HCT116 (cell line): ENCODE results near the gene ZNF782. TPM values are rescaled to one million over a fixed set of nuclear protein-coding genes. Genes with fewer than 3 reads are reported as not detected.

Experiments
- ATAC-seq: fragments of 200-7000 bp; cut with Tn5 transposase; 2 replicates; pipeline ENCODE4 v1.9.1; 2020; ENCODE audit warnings: mild to moderate bottlenecking, moderate library complexity
- BruUV-seq: library from RNA; stranded (reverse); fragments of 400-500 nt; replicated peaks from 2 replicates; lab custom pipeline; 2021; lab: Mats Ljungman, UMichigan
- CTCF ChIA-PET: fragments of 300-600 bp; sonication (Branson Sonifier 250); formaldehyde crosslinking; loops from one replicate; lab custom pipeline; 2021; ENCODE audit warnings: antibody characterized with exemption; lab: Charles Lee
- POLR2A ChIA-PET: fragments of 300-600, 350-600 bp; sonication (Branson Sonifier 250); formaldehyde crosslinking; loops from one replicate; lab custom pipeline; 2021; ENCODE audit warnings: antibody characterized with exemption; lab: Charles Lee
- RAD21 ChIA-PET, 2 experiments: fragments of 300-600 bp; sonication (Branson Sonifier 250); formaldehyde crosslinking; loops; one replicate each; lab custom pipeline; 2023; ENCODE audit warnings: low total read pairs in 2 of 2; ENCODE audit not compliant: uncharacterized antibody in 2 of 2, unreplicated experiment in 2 of 2, low non-redundant PET in 1 of 2; lab: Charles Lee
- DNase-seq: peaks from one replicate; pipeline ENCODE4 v3.0.0-alpha.2; 2010; ENCODE audit warnings: low read depth, low spot score
- H2AFZ ChIP-seq: fragments of 200-600 bp; shearing (Covaris generic), sonication (generic); 2 replicates; pipeline ENCODE4 v1.6.1; 2017; ENCODE audit warnings: low read depth, mixed run types, mixed read lengths, antibody characterized with exemption, low read length; ENCODE audit not compliant: poor library complexity, severe bottlenecking
- H3K27ac ChIP-seq: 2 replicates; pipeline ENCODE4 v1.5.1; 2012; ENCODE audit warnings: low read depth, low read length
- H3K27me3 ChIP-seq: fragments of 200-600 bp; sonication (generic); 2 replicates; pipeline ENCODE4 v1.6.1; 2016; ENCODE audit warnings: mixed run types, low read length, mixed read lengths; ENCODE audit not compliant: insufficient read depth
- H3K36me3 ChIP-seq, 2 experiments: fragments of 200-500 bp in 1 of 2; fragments of 200-600 bp in 1 of 2; sonication (Bioruptor generic) in 1 of 2; sonication (generic) in 1 of 2; 2 replicates each; pipeline versions ENCODE4 v1.5.1 to v1.6.1; 2014 to 2016; ENCODE audit warnings: low read length in 2 of 2, inconsistent platforms in 1 of 2, mixed read lengths in 1 of 2, mixed run types in 1 of 2; ENCODE audit not compliant: insufficient read depth in 2 of 2, control insufficient read depth in 1 of 2
- H3K4me1 ChIP-seq, 2 experiments: fragments of 200-600 bp in 1 of 2; sonication (generic) in 1 of 2; 2 replicates each; pipeline versions ENCODE4 v1.5.1 to v1.6.1; 2012 to 2017; ENCODE audit warnings: low read length in 2 of 2, inconsistent platforms in 1 of 2, mild to moderate bottlenecking in 1 of 2, mixed read lengths in 1 of 2, mixed run types in 1 of 2, moderate library complexity in 1 of 2; ENCODE audit not compliant: insufficient read depth in 2 of 2, control insufficient read depth in 1 of 2
- H3K4me2 ChIP-seq: fragments of 200-600 bp; sonication (generic); 2 replicates; pipeline ENCODE4 v1.6.1; 2017; ENCODE audit warnings: mixed run types, low read length, mixed read lengths
- H3K4me3 ChIP-seq, 2 experiments: fragments of 200-600 bp in 1 of 2; sonication (generic) in 1 of 2; replicated peaks in 1 of 2; 2 replicates each; pipeline ENCODE4 v1.5.1; 2011 to 2016; ENCODE audit warnings: low read length in 2 of 2, control low read depth in 1 of 2, low read depth in 1 of 2, mild to moderate bottlenecking in 1 of 2, mixed read lengths in 1 of 2, mixed run types in 1 of 2
- H3K79me2 ChIP-seq: fragments of 200-600 bp; sonication (generic); 2 replicates; pipeline ENCODE4 v1.6.1; 2017; ENCODE audit warnings: mild to moderate bottlenecking, mixed run types, low read length, moderate library complexity, mixed read lengths; ENCODE audit not compliant: insufficient read depth
- H3K9ac ChIP-seq: fragments of 200-600 bp; sonication (generic); 2 replicates; pipeline ENCODE4 v1.6.1; 2016; ENCODE audit warnings: low read length, mixed read lengths
- H3K9me2 ChIP-seq: fragments of 200-600 bp; sonication (generic), shearing (Covaris generic); 2 replicates; pipeline ENCODE4 v1.6.1; 2017; ENCODE audit warnings: mixed run types, mild to moderate bottlenecking, moderate library complexity; ENCODE audit not compliant: insufficient read depth
- H3K9me3 ChIP-seq, 2 experiments: fragments of 200-500 bp in 1 of 2; fragments of 200-600 bp in 1 of 2; sonication (Bioruptor generic) in 1 of 2; sonication (generic) in 1 of 2; 2 replicates each; pipeline ENCODE4 v1.6.1; 2014 to 2017; ENCODE audit warnings: low read length in 2 of 2, mixed read lengths in 2 of 2, inconsistent platforms in 1 of 2, low read depth in 1 of 2, mild to moderate bottlenecking in 1 of 2, mixed run types in 1 of 2, moderate library complexity in 1 of 2; ENCODE audit not compliant: control insufficient read depth in 1 of 2, insufficient read depth in 1 of 2
- H4K20me1 ChIP-seq: fragments of 200-600 bp; sonication (generic), shearing (Covaris generic); 2 replicates; pipeline ENCODE4 v1.6.1; 2017; ENCODE audit warnings: mixed run types, mild to moderate bottlenecking, moderate library complexity; ENCODE audit not compliant: insufficient read depth
- ATF3 ChIP-seq: IDR thresholded peaks from 2 replicates; pipeline ENCODE4 v1.6.1; 2012
- CBX3 ChIP-seq: IDR thresholded peaks from 2 replicates; pipeline ENCODE4 v1.6.1; 2012; ENCODE audit warnings: low read depth
- EZH2 ChIP-seq: fragments of 200-600 bp; sonication (generic); IDR thresholded peaks from 2 replicates; pipeline ENCODE4 v1.6.1; 2017; ENCODE audit warnings: antibody characterized with exemption, mixed run types
- FOSL1 ChIP-seq: IDR thresholded peaks from 2 replicates; pipeline ENCODE4 v1.6.1; 2012; ENCODE audit warnings: low read depth
- MAX ChIP-seq: IDR thresholded peaks from 2 replicates; pipeline ENCODE4 v1.6.1; 2012
- POLR2A ChIP-seq: IDR thresholded peaks from 2 replicates; pipeline ENCODE4 v1.7.0; 2011; ENCODE audit warnings: borderline replicate concordance; ENCODE audit not compliant: insufficient read depth, insufficient read length; ENCODE audit errors: extremely low read depth
- POLR2AphosphoS5 ChIP-seq: IDR thresholded peaks from 2 replicates; pipeline ENCODE4 v1.6.1; 2011; ENCODE audit warnings: mild to moderate bottlenecking, low read depth, low read length, moderate library complexity
- RAD21 ChIP-seq: IDR thresholded peaks from 2 replicates; pipeline ENCODE4 v1.6.1; 2012; ENCODE audit warnings: low read depth, mild to moderate bottlenecking
- SP1 ChIP-seq: IDR thresholded peaks from 2 replicates; pipeline ENCODE4 v1.6.1; 2012; ENCODE audit warnings: low read depth
- intact Hi-C: fragments of 100-400 bp; cut with micrococcal nuclease; formaldehyde crosslinking; loops from 2 replicates; pipeline ENCODE4 v1.10.0; 2022
- total RNA-seq: library from RNA; stranded (reverse); gene quantifications from one replicate; pipeline ENCODE4 v1.2.1, GENCODE V29; 2021; ENCODE audit not compliant: unreplicated experiment

The ZNF782 gene
- total RNA-seq, 1 experiment from 2014 or later, result 3.7 TPM

GRCh38 chr9:96871176-96871575, 16.9 kb upstream of the ZNF782 start:
- intact Hi-C loops, result no loop called here
- ATAC-seq, result no peak
- Histone ChIP-seq H3K79me2 (no peaks in the 10 kb centered on the region), H3K4me3 (no peak overlapping the region), H3K9me3 (no peaks in the 10 kb centered on the region), H2AFZ (no peak overlapping the region), H3K9me2 (no peaks in the 10 kb centered on the region), H3K27me3 (no peaks in the 10 kb centered on the region), H3K9ac (no peak overlapping the region), H3K27ac (no peak overlapping the region), H4K20me1 (no peaks in the 10 kb centered on the region), H3K36me3 (no peaks in the 10 kb centered on the region), H3K4me2 (no peak overlapping the region), H3K4me1 (peaks cover 3 to 28% of the 10 kb centered on the region in 2 experiments; a peak in 3 of 4 replicates)
- no peak for TF ChIP-seq POLR2A
- no peak for TF ChIP-seq ATF3
- TF ChIP-seq POLR2AphosphoS5, result no peak
- TF ChIP-seq RAD21, result no peak
- TF ChIP-seq EZH2, result no peak
- BruUV-seq, result no TSS peak
- DNase-seq, result no peak
- POLR2A ChIA-PET, result no interaction called here
- CTCF ChIA-PET, result interaction anchor here (1.0 kb wide), 1 partner anchor 14 kb away, joined by 3 read pairs; no protein-coding TSS in a partner anchor
- RAD21 ChIA-PET, result no interaction called here

GRCh38 chr9:96868709-96869108, 14.4 kb upstream of the ZNF782 start:
- Histone ChIP-seq H3K9me2 (no peaks in the 10 kb centered on the region), H3K79me2 (no peaks in the 10 kb centered on the region), H4K20me1 (no peaks in the 10 kb centered on the region), H3K36me3 (no peaks in the 10 kb centered on the region), H3K9me3 (no peaks in the 10 kb centered on the region), H2AFZ (no peak overlapping the region), H3K4me1 (peaks cover 0 to 7% of the 10 kb centered on the region in 2 experiments; a peak in 1 of 4 replicates), H3K9ac (no peak overlapping the region)
- ChIA-PET CTCF (no interaction called here), RAD21 (no interaction called here)
- intact Hi-C loops, result no loop called here
- DNase-seq, result no peak
- peak; percentile 54; the same call in 1 of the 2 replicates for TF ChIP-seq SP1
- 0 out of 2 replicates have a peak, but pooled peaks have one; percentile 42 for TF ChIP-seq CBX3
- no peak for TF ChIP-seq FOSL1
- TF ChIP-seq MAX, result 0 out of 2 replicates have a peak, but pooled peaks have one; percentile 23
- TF ChIP-seq, all 23 proteins: peak for 3
- no TSS peak for BruUV-seq
- POLR2A ChIA-PET, result no interaction called here
- Histone ChIP-seq H3K4me3 (no peak overlapping the region), H3K4me2 (peak overlapping the region; percentile 6; the same call in 1 of the 2 replicates), H3K27me3 (no peaks in the 10 kb centered on the region), H3K27ac (no peak overlapping the region)
- ATAC-seq, result no peak
